Esophagus (tissue), 2 donors: Measurements from ENCODE around the gene GLP1R. TPM values are rescaled to one million over a fixed set of nuclear protein-coding genes. Genes with fewer than 3 reads are reported as not detected.
A peak's percentile ranks its signal among the peaks of the same experiment; 100 is the strongest.

Experiments
- H3K27ac ChIP-seq, 2 donors: one replicate each; pipeline ENCODE4 v1.5.1; 2013; ENCODE audit warnings: low read depth in 2 of 2, mild to moderate bottlenecking in 2 of 2, inconsistent platforms in 1 of 2, low read length in 1 of 2, moderate library complexity in 1 of 2
- H3K27me3 ChIP-seq, 2 donors: one replicate each; pipeline ENCODE4 v1.6.1; 2013; ENCODE audit warnings: low read length in 2 of 2, control low read depth in 1 of 2, mild to moderate bottlenecking in 1 of 2; ENCODE audit not compliant: insufficient read depth in 2 of 2, control insufficient read depth in 1 of 2
- H3K36me3 ChIP-seq, 2 donors: one replicate each; pipeline ENCODE4 v1.6.1; 2013; ENCODE audit warnings: low read length in 1 of 2; ENCODE audit not compliant: control insufficient read depth in 2 of 2, insufficient read depth in 2 of 2
- H3K4me1 ChIP-seq, 2 donors: one replicate each; pipeline ENCODE4 v1.6.1; 2013; ENCODE audit warnings: low read length in 1 of 2; ENCODE audit not compliant: control insufficient read depth in 2 of 2, insufficient read depth in 2 of 2
- H3K4me3 ChIP-seq, 2 donors: one replicate each; pipeline ENCODE4 v1.5.1; 2013; ENCODE audit warnings: low read length in 2 of 2, mild to moderate bottlenecking in 2 of 2, low read depth in 1 of 2, moderate library complexity in 1 of 2
- H3K9me3 ChIP-seq, 2 donors: one replicate each; pipeline ENCODE4 v1.6.1; 2013; ENCODE audit warnings: mild to moderate bottlenecking in 2 of 2, low read depth in 1 of 2, low read length in 1 of 2, moderate library complexity in 1 of 2; ENCODE audit not compliant: control insufficient read depth in 2 of 2, insufficient read depth in 1 of 2
- WGBS, 2 donors: extraction: QIAGEN DNeasy Blood & Tissue Kit; methylation state at CpG; one replicate each; pipeline ENCODE4 v1.1.7; 2013; 5-methylcytosine and 5-hydroxymethylcytosine counted together
- polyA plus RNA-seq, 2 donors: library from polyadenylated mRNA; stranded (reverse); fragments of 200-250 nt; gene quantifications; one replicate each; pipeline ENCODE4 v1.2.3, GENCODE V29; 2013
- donor health status: healthy with polysubstance abuse.
- donor health status: Bipolar disorder and iron deficiency.

Gene GLP1R
- not detected for polyA plus RNA-seq

DNA sequence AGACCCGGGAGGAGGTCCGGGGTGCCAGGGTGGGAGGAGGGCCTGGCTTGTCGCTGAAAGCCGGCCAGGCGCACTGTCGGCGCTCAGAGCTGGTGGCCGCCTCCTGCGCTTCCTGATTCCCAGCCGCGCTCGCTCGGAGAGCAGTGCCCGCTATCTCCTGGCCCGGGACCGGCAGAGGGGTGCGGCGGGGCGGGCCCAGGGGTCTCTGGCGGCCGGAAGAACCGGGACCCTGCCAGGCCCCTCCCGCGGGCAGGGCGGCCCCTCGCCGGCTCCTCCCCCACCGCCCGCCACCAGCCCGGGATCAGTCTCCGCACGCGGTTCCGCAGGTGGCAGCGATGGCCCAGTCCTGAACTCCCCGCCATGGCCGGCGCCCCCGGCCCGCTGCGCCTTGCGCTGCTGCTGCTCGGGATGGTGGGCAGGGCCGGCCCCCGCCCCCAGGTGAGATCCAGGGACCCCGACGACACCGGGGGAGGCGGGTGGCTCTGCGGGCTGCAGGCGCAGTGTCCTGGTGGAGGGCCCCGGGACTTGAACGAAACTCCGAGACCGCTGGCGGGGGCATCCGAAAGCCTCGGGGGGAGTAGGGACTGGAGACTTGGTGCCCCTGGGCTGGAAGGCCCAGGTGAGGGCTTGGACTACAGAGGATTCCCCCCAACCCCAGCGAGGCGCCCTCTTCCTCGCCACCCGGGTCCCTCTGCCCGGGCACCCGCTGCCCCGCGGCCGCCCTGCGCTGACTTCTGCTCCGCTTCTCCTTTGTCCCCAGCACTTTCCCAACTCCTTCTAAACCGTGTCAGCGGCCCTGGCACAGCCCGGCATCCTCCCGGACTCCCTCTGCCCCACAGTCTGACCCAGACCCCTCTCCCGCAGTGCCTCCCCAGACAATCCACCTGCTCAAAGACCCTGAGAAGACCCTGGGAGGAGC is at the start of gene GLP1R:
TSS of gene GLP1R (plus strand) at position 301 of the 919 bp plus-strand sequence. CDS start at position 361, 60 bp downstream.
- Histone ChIP-seq H3K36me3 (no peaks in the 10 kb centered on the region), H3K4me3 (peak within 1 kb of the TSS; percentile 18 to 21), H3K9me3 (peaks cover 0 to 3% of the 10 kb centered on the region in 2 donors), H3K27me3 (peaks cover 0 to 12% of the 10 kb centered on the region in 2 donors), H3K27ac (no peak within 1 kb of the TSS), H3K4me1 (peaks cover 0 to 2% of the 10 kb centered on the region in 2 donors)
- WGBS, 2 donors: 3 to 5% methylated on average over 60 to 74 of the region's 74 CpGs

DNA sequence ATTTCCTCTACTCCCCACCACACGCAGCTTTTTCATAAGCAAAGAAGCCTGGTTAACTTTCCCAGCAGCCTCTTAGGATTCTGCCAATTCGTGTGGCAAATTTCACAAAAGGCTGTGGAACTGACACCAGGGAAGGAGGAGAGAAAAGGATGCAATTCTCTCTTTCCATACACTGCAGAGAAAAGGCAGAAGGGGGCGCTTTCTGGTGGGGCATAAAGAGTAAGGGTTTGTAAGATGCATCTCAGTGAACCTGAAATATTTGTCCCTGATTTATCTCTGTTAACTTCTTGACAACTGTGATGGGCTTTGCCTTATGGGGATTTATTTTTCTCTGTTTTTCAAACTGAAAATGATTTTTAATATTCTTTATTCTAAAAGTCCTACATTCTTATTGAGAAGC is 45.5 kb upstream of the GLP1R start:
- H3K9me3 ChIP-seq: no peaks in the 10 kb centered on the region
- H3K27ac ChIP-seq: no peak overlapping the region
- WGBS, 2 donors: 23 to 30% methylated on average over 3 of the region's 3 CpGs
- no peaks in the 10 kb centered on the region for H3K36me3 ChIP-seq
- H3K27me3 ChIP-seq: no peaks in the 10 kb centered on the region
- H3K4me3 ChIP-seq: no peak overlapping the region
- no peaks in the 10 kb centered on the region for H3K4me1 ChIP-seq

DNA sequence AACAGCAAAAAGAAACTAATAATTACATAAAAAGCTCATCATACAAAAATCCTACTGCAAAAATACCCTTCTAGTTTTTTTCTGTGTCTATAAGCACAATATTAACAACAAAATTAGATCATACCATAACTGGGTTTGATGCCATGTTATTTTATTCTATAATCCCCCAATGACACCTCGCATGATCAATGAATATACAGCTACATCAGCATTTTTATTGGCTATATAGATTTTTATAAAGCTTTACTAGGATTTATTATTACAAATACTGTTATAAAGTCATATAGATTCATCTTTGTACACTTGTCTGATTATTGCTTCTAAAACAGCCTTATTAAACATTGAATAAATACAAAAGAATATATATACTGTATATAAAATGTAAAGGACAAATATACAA is 45.1 kb upstream of the GLP1R start:
- Histone ChIP-seq H3K4me1 (no peaks in the 10 kb centered on the region), H3K4me3 (no peak overlapping the region), H3K27ac (no peak overlapping the region), H3K27me3 (no peaks in the 10 kb centered on the region), H3K9me3 (no peaks in the 10 kb centered on the region), H3K36me3 (no peaks in the 10 kb centered on the region)
- 81 to 88% methylated on average over 1 of the region's 1 CpG for whole genome bisulfite sequencing, 2 donors

DNA sequence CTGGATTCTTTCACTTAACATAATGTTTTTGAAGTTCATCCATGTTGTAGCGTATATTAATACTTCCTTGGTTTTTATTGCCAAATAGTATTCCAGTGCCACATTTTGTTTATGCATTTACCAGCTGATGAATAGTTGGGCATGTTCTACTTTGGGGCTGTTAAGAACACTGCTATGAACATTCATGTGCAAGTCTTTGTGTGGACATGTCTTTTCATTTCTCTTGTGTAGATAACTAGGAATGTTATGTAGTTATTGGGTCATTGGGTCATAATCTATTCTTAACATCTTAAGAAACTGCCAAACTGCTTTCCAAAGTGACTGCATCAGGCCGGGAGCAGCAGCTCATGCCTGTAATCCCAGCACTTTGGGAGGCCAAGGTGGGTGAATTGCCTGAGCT is 43.8 kb upstream of the GLP1R start:
- Histone ChIP-seq H3K27me3 (peaks cover 0 to 2% of the 10 kb centered on the region in 2 donors), H3K36me3 (no peaks in the 10 kb centered on the region), H3K4me1 (no peaks in the 10 kb centered on the region), H3K27ac (no peak overlapping the region), H3K4me3 (no peak overlapping the region), H3K9me3 (no peaks in the 10 kb centered on the region)
- 40 to 59% methylated on average over 2 of the region's 2 CpGs for WGBS, 2 donors

DNA sequence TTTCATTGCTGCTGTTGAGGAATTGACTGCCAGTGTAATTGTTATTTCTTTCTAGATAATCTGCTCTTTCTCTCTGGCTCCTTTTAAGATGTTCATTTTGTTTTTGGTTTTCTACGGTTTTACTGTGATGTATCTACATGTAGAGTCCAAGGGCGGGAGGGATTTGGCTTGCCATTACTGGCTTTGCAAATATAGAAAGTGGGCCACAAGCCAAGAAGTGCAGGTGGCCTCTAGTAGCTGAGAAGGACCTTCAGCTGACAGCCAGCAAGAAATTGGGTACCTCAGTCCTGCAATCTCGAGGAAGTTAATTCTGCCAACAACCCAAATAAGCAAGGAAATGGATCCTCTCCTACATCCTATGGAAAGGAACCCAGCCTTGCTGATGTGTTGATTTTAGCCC is 42.8 kb upstream of the GLP1R start:
- Histone ChIP-seq H3K27me3 (peaks cover 0 to 2% of the 10 kb centered on the region in 2 donors), H3K9me3 (no peaks in the 10 kb centered on the region), H3K4me3 (no peak overlapping the region), H3K27ac (no peak overlapping the region), H3K4me1 (no peaks in the 10 kb centered on the region), H3K36me3 (no peaks in the 10 kb centered on the region)
- WGBS, 2 donors: 49 to 56% methylated on average over 3 of the region's 3 CpGs

DNA sequence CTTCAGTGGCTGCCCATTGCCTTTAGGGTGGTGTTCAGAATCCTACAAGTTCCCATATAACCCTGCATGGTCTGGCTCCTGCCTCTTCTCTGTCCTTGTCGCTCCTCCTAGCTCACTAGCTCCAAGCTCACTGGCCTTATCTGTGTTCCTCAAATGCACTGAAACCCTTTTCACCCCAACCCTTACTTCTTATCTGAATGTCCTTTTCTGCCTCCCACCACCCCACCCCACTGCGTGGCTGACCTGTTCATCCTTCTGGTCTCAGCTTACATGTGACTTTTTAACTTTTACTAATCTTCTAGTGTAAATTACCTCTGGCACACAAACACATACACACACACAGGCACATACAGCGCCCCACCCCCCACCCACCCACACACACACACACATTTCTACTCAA is 41.0 kb upstream of the GLP1R start:
- 60 to 62% methylated on average over 3 of the region's 3 CpGs for WGBS, 2 donors
- no peak overlapping the region for H3K27ac ChIP-seq

DNA sequence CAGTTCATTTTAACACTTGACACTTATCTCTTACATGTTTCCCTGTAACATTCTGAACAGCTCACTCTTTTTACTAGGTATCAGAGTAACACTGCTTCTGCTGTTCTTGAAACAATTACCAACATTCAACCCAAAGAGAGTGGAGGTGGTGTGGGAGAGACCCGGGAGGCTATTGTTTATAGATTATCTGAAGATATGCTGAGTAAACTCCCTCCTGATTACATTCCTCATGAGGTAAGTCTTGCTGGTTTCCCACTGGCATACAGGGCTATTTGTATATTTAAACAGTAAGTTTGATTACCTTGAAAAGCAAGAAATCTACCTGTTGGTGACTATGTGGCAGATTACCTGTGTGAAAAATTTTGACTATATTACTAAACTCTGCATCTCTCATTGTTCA is 39.8 kb upstream of the GLP1R start:
- 7 to 9% methylated on average over 1 of the region's 1 CpG for WGBS, 2 donors

More for the DNA sequence above, 41.0 kb upstream of the GLP1R start:
- peaks cover 0 to 2% of the 10 kb centered on the region in 2 donors for H3K27me3 ChIP-seq
- no peaks in the 10 kb centered on the region for H3K36me3 ChIP-seq
- H3K9me3 ChIP-seq: no peaks in the 10 kb centered on the region
- H3K4me1 ChIP-seq: no peaks in the 10 kb centered on the region
- no peak overlapping the region for H3K4me3 ChIP-seq

DNA sequence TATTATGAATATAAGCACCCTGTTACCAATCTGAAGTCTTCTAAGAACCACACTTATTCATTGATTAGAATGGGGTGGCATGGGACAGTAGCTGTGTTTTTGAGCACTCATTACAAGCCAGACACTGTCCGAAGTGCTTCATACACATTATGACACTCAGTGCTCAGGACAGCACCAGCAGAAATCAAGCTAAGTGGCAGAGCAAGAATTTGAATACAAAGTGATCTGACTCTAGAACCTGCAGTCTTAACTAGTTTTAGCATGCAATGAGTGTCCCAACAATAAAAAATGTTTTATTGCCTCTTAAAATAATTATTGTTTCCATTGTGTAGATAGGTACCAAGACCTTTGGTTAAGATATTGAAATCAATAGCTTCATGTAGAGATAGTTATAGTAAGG is 39.1 kb upstream of the GLP1R start:
- 0 to 72% methylated on average over 1 of the region's 1 CpG for WGBS, 2 donors
- Histone ChIP-seq H3K27me3 (peaks cover 2 to 4% of the 10 kb centered on the region in 2 donors), H3K9me3 (no peaks in the 10 kb centered on the region), H3K4me3 (no peak overlapping the region), H3K36me3 (no peaks in the 10 kb centered on the region), H3K27ac (no peak overlapping the region), H3K4me1 (no peaks in the 10 kb centered on the region)

More for the DNA sequence above, 39.8 kb upstream of the GLP1R start:
- Histone ChIP-seq H3K9me3 (no peaks in the 10 kb centered on the region), H3K27me3 (peaks cover 0 to 2% of the 10 kb centered on the region in 2 donors), H3K27ac (no peak overlapping the region), H3K4me1 (no peaks in the 10 kb centered on the region), H3K36me3 (no peaks in the 10 kb centered on the region), H3K4me3 (no peak overlapping the region)

DNA sequence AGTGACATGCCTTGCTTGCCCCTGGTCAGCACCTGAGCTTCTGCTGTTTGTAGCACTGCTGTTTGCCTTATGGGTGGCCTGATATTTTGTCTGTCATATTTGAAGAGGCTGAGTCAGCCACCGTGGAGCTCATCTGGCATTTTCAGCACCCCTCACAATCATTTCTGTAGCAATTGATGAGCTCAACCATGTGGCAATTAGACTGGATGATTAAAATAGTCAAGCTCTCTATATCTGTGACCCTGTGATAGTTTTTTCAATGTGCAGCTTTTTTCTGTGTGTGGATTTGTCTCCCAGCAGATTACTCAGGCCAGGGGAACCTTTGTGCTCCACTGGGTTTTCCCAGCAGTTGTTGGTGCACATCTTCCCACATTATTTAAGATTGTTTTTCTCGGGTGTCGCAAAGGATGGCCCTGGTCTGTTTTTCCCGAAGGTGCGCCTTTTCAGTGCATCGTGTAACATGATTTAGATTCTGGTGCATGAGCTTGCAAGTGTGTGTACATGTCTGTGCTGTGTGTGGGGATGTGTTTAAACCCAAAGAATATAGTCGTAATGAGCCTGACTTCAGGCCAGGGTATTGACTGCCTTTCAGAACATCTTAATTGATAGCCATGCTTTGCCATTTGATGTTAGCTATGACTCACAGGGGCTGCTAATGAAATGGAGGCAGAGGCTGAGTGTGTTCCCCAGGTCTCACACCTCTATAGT is 31.6 kb upstream of the GLP1R start:
- no peaks in the 10 kb centered on the region for H3K36me3 ChIP-seq
- H3K27ac ChIP-seq: no peak overlapping the region
- H3K27me3 ChIP-seq: peaks cover 0 to 4% of the 10 kb centered on the region in 2 donors
- 86 to 90% methylated on average over 7 of the region's 7 CpGs for WGBS, 2 donors
- no peak overlapping the region for H3K4me3 ChIP-seq
- no peaks in the 10 kb centered on the region for H3K4me1 ChIP-seq
- no peaks in the 10 kb centered on the region for H3K9me3 ChIP-seq
